NK-92 (cell line): ENCODE results near the gene IRF6.

Experiments
- DNase-seq: peaks from one replicate; lab custom pipeline; 2025; ENCODE audit not compliant: unreplicated experiment; lab: John Stamatoyannopoulos, UW

The IRF6 gene

GRCh38 chr1:209736490-209737117, 69.3 kb downstream of the IRF6 start:
- DNase-seq: no peak
